Measurements from ENCODE around the gene CCNF. TPM values are rescaled to one million over a fixed set of nuclear protein-coding genes. Genes with fewer than 3 reads are reported as not detected.

CCNF gene
- total and polyA plus RNA-seq, 10 of the 15 experiments (the other 5 are each of a cell fraction or from before 2014, with no cell fraction given): 4.0 to 63.2 (median 27.5) TPM

DNA sequence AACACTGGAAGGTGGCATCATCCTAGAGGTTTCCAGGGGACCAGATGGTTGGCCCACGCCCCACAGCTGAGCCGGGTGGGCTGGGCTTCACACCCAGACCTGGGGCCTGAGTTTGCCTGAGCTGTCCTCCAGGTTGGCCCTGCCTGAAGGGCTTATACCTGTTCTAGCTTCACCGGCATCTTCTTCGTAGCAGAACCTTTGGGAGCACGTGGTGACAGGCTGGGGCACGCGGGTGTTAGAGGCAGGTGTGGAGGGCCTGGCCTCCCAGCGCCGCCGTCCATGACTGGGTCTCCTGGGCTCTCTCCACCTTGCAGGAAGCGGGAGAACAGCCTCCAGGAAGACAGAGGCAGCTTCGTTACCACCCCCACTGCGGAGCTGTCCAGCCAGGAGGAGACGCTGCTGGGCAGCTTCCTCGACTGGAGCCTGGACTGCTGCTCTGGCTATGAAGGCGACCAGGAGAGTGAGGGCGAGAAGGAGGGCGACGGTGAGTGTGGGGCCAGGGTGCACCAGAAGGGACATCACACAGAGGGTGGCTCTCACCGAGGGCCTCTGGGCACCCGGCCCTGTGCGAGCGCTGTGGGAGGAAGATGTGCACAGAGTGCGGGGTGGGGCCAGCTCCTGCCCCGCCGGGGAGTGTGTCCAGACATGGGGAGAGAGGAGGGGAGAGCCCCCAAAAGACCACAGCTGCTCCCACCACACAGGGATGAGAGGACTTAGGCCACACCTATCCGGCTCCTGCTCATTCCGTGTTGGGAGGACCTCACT lies 26.0 kb downstream of the CCNF start (continued):
- TF ChIP-seq SKIL (IDR thresholded peaks at IDR 0.05; ENCODE audit: low read depth, poor library complexity, severe bottlenecking): no peak
- TF ChIP-seq CBFB (IDR thresholded peaks at IDR 0.05; ENCODE audit: low read depth): no peak
- TF ChIP-seq MEF2A (IDR thresholded peaks at IDR 0.05; ENCODE audit: insufficient read depth, low read depth, low read length): no peak
- TF ChIP-seq ZBTB33 (IDR thresholded peaks at IDR 0.05): no peak
- no peak for TF ChIP-seq SUZ12 (IDR thresholded peaks at IDR 0.05; ENCODE audit: unreplicated experiment)
- TF ChIP-seq NFYB (IDR thresholded peaks at IDR 0.05; ENCODE audit: insufficient read depth, low read depth, low read length): no peak
- TF ChIP-seq ZNF207 (IDR thresholded peaks at IDR 0.05; ENCODE audit: borderline replicate concordance): no peak
- no peak for TF ChIP-seq SREBF1 (IDR thresholded peaks at IDR 0.05; ENCODE audit: low read length)
- no peak for TF ChIP-seq USF2 (IDR thresholded peaks at IDR 0.05; ENCODE audit: borderline replicate concordance, low read depth, low read length)
- TF ChIP-seq RAD51 (IDR thresholded peaks at IDR 0.05): no peak
